Fibroblast of mammary gland (primary cell): ENCODE results near the gene SCYL1.

Experiments used
- DNase-seq: peaks from one replicate; pipeline ENCODE4 v3.0.0-alpha.2; 2010; ENCODE audit warnings: low read depth
- H3K4me3 ChIP-seq: 2 replicates; pipeline ENCODE4 v1.5.1; 2011; ENCODE audit warnings: low read depth, mild to moderate bottlenecking, low read length, moderate library complexity; ENCODE audit not compliant: control insufficient read depth
- CTCF ChIP-seq: conservative IDR thresholded peaks from 2 replicates; pipeline ENCODE4 v1.5.1; 2011; ENCODE audit warnings: low read depth, low read length, inconsistent platforms; ENCODE audit not compliant: control insufficient read depth, insufficient read depth

Gene SCYL1

GRCh38 chr11:65496304-65497140 lies 28.4 kb upstream of the SCYL1 start:
- DNase-seq: peak; percentile 89
- peak overlapping the region; percentile 40 for H3K4me3 ChIP-seq
- no peak for TF ChIP-seq CTCF

GRCh38 chr11:65497141-65498041 lies 27.5 kb upstream of the SCYL1 start:
- no peak for TF ChIP-seq CTCF
- peak; percentile 98 for DNase-seq
- peak overlapping the region; percentile 91 for H3K4me3 ChIP-seq

GRCh38 chr11:65498042-65498726 lies 26.7 kb upstream of the SCYL1 start:
- TF ChIP-seq CTCF: no peak
- peak overlapping the region; percentile 91 for H3K4me3 ChIP-seq
- peak; percentile 75 for DNase-seq

- no peak for TF ChIP-seq CTCF
- no peak for DNase-seq
- peak overlapping the region; percentile 91 for H3K4me3 ChIP-seq
Measured at GRCh38 chr11:65498727-65498976, 26.2 kb upstream of the SCYL1 start.

GRCh38 chr11:65498977-65499712 lies 25.7 kb upstream of the SCYL1 start, which contains the start of gene MALAT1:
MALAT1 (plus strand) TSS chr11:65499045.
- no peak for TF ChIP-seq CTCF
- peak; percentile 93 for DNase-seq
- H3K4me3 ChIP-seq: peak within 1 kb of the TSS; percentile 91
